SK-N-MC (cell line): ENCODE data around the gene SLC34A3.

Experiments used
- EZH2 ChIP-seq: fragments of 200-600 bp; sonication (generic); IDR thresholded peaks from one replicate; pipeline ENCODE4 v1.6.1; 2017; ENCODE audit warnings: antibody characterized with exemption
- POLR2AphosphoS5 ChIP-seq: IDR thresholded peaks from 2 replicates; pipeline ENCODE4 v1.6.1; 2012; ENCODE audit warnings: mild to moderate bottlenecking, low read depth, low read length, borderline replicate concordance

DNA sequence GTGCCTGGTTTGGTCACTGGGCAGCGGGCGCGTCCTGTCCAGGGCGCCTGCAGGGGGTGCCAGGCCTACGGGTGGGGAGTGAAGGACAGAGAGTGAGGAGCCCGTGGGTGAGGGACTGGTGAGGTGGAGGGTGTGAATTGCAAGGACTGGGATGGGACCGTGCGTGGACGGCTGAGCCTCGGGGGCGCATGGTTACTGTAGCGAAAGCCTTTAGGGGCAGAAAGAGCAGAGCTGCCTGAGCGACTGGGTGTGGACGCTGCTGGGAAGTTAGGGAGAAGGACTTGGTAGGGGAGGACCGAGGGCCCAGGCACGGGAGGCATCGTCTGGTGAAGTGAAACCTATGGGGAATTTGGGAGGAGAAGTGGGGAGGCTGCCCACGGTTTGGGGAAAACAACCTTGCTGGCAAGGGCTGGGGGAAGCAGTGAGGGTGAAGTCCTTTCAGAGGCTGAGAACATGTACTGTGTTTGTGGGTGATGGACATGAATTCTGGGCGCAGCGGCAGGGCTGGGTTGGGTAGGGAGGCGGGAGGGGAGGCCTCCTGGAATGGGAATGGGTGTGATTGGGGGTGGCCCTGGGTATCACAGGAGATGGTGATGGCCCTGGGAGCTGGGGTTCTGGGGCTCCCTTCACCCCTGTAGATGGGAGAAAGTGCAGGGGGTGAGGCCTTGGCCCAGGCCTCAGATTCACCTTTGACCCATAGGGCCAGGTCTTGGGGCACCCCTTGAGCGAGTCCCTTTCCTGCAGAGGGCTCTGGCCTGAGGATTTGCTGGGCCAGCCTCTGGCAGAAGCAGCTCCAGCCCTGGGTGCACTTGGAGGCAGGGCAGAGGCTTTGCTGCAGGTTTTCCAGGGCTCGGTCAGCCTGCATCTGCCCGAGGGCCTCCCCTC, 45.1 kb downstream of the SLC34A3 start:
- TF ChIP-seq POLR2AphosphoS5 (no peak), EZH2 (no peak)
